Heart left ventricle (tissue), 13 donors: ENCODE results near the gene SLC25A6.

Source experiments
- POLR2A ChIP-seq, 2 donors: fragments of 450-650 bp; IDR thresholded peaks; one replicate each; pipeline ENCODE4 v1.6.1; 2017; ENCODE audit warnings: antibody characterized with exemption in 2 of 2, mild to moderate bottlenecking in 2 of 2, moderate library complexity in 2 of 2
- TF ChIP-seq, protein P1 (sequence below), 12 donors: fragments of 200-600 bp; sonication (generic) in 4 of 12; IDR thresholded peaks; one replicate each; pipeline versions ENCODE4 v1.5.0 to v1.8.0; 2018 to 2022; ENCODE audit warnings: antibody characterized with exemption in 12 of 12, mild to moderate bottlenecking in 5 of 12
- donor health status: ischemic (EF 13 %, LVEDD 7.1; RV severe dilation, severe dysfunction).
- donor health status: DM: no; HTN: yes; CAD: no.
- donor health status: DM: no; HTN: no; CAD: no.
- donor health status: ischemic (EF 25% LVEDD 6.9; RV normal size, moderate dysfunction).
- donor health status: ischemic (EF 25% LVEDD 5.7; RV mildly dilated, moderate dysfunction).
- donor health status: ischemic (EF 35%, LVEDD 5.7; RV mildly dilated, moderate dysfunction).
- donor health status: nonischemic (EF 11% LVEDD 7.7; RV severe dilation, severe dysfunction).
- donor health status: DM: yes; HTN: yes; CAD: no.
- donor health status: PGD.
- donor health status: ischemic (EF 29% LVEDD 5.4; RV normal size, mild dysfunction).
- donor health status: nonischemic (EF 23%, LVEDD 6.1; RV moderate dilation, normal function).

DNA sequence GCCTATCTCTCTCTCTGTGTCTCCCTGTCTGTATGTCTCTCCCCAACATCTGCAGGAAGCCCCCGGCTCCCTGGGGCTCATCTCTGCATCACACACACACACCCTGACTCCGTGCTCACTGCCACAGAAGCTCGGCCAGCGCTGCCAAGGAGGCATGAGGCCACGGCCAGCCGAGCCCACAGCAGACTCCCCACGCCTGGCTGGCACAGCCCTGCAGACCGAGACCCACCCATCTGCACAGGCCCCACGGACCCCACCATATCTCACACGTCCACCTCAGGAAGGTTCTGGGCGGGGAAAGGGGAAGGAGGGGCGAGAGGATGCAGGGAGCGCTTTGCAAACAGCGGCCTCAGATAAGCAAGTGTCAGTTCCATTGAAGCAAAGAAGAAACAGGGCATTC is 28.5 kb upstream of the SLC25A6 start:
- TF ChIP-seq, protein P1, sequence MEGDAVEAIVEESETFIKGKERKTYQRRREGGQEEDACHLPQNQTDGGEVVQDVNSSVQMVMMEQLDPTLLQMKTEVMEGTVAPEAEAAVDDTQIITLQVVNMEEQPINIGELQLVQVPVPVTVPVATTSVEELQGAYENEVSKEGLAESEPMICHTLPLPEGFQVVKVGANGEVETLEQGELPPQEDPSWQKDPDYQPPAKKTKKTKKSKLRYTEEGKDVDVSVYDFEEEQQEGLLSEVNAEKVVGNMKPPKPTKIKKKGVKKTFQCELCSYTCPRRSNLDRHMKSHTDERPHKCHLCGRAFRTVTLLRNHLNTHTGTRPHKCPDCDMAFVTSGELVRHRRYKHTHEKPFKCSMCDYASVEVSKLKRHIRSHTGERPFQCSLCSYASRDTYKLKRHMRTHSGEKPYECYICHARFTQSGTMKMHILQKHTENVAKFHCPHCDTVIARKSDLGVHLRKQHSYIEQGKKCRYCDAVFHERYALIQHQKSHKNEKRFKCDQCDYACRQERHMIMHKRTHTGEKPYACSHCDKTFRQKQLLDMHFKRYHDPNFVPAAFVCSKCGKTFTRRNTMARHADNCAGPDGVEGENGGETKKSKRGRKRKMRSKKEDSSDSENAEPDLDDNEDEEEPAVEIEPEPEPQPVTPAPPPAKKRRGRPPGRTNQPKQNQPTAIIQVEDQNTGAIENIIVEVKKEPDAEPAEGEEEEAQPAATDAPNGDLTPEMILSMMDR (IDR thresholded peaks at IDR 0.05): no peak
- TF ChIP-seq POLR2A (IDR thresholded peaks at IDR 0.05): no peak
